ENCODE measurements around the gene FAM47A.

FAM47A gene

DNA sequence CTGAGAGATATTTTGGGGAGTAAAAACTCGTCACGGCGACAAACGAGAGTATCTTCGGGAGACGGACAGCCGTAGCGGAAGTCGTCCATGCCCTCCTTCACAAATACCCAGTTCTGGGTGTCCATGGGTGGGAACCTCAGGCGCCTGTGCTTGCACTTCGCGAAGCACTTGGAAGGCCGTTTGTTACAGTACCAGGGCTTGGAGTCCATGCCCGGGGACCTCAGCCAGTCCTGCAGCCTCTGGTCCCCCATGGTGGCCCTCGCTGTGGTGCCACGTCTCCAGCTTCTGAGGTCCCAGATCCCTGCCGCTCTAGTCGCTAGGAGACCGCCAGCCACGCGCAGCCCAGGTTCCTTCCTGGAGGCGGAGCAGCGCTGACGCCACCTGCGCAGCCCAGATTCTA lies at the start of gene FAM47A:
FAM47A (minus strand) TSS at position 287 of the 400 bp plus-strand sequence; CDS start at position 251, 36 bp downstream.
- no peak for DNase-seq

DNA sequence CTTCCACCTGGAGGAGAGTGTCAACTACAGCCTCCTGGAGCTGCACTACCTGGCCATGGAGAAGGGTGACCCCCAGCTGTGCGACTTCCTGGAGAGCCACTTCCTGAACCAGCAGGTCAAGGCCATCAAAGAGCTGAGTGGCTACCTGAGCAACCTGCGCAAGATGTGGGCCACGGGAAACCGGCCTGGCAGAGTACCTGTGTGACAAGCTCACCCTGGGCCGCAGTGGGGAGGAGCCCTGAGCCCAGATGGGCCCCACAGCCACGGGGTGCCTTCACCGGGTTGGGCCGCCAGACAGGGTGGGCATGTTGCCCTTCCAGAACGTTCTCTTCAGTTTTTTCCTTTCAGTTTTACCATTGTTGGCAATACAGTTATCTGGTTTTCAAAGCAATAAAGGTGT lies 15.2 kb upstream of the FAM47A start:
- DNase-seq = no peak

DNA sequence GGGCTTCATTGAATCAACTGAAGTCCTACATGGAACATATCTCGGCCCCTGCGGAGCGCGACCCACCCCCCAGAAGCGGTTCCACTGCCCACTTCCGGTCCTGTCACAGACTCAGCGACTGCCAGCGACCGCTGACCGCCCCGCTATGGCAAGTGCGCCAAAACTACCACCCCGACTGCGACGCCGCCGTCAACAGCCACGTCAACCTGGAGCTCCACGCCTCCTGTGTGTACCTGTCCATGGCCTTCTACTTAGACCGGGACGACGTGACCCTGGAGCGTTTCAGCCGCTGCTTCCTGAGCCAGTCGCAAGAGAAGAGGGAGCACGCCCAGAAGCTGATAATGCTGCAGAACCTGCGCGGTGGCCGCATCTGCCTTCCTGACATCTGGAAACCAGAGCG lies 14.8 kb upstream of the FAM47A start:
- DNase-seq = no peak

DNA sequence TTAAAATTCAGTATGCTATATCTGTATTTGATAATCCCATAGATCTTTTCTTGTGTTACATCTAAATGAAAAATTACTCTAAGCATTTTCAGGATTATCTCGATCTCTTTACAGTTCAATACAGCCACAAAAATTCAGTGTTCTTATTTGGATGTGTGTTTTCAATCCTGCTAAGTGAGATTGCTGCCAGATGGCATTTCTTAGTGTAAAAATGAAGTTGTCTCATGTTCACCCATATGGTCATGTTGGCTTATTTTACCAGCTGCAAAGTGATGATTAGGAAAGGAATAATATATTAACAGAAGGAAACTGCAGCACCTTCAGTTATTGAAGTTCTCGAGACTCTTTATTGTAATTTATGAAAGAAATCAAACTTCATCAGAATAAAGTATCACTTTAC lies 12.1 kb upstream of the FAM47A start:
- no peak for DNase-seq

DNA sequence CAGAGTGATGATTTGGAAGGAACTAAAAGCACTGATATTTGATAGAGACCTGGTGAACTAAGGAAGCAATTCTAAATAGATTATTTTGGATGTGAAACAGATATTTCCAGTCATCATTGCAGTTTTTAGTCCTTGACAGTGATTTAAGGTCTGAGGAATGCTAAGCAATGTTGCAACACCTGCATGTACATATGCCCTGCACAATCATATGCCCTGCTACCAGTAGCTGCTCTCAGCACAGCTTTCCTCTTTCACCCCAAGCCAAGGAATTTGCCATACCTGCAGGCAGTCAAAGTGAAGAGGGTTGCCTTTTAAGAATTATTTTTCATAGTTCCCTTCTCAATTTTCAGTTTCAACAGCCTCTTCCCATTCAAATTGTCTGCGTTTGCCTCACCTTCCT lies 8.7 kb upstream of the FAM47A start:
- DNase-seq = no peak

DNA sequence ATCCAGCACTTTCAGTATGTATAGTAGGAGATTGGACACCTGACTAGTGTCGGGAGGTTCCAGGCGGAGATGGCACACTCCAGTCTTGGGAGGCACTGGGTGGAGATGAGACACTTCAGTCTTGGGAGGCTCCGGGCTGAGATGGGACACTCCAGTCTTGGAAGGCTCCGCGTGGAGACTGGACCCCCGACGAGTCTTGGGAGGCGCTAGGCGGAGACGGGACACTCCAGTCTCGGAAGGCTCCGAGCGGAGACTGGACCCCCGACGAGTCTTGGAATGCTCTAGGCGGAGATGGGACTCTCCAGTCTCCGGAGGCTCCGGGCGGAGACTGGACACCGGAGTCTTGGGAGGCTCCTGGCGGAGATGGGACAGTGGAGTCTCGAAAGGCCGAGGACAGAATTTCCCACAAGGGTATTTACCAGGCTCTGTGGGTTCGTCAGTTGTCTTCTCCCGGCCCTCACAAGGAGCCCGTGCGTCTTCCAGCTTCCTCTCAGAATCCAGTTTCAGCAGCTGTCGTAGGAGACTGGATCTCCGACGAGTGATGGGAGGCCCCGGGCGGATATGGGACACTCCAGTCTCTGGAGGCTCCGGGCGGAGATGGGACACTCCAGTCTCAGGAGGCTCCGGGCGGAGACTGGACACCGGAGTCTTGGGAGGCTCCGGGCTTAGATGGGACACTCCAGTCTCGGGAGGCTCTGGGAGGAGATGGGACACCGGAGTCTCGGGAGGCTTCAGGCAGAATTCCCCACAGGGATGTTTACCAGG lies 952 bp downstream of the FAM47A start:
- DNase-seq = no peak

DNA sequence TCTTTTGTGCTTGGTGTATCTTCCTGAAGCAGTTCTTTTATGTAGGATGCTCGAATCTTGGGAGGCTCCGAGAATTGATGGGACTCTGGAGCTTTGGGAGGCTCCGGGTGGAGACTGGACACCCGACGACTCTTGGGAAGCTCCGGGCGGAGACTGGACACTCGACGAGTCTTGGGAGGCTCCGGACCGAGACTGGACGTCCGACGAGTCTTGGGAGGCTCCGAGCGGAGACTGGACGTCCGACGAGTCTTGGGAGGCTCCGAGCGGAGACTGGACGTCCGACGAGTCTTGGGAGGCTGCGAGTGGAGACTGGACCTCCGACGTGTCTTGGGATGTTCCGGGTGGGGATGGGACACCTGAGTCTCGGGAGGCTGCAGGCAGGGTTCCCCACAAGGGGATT lies 1.6 kb downstream of the FAM47A start:
- no peak for DNase-seq

DNA sequence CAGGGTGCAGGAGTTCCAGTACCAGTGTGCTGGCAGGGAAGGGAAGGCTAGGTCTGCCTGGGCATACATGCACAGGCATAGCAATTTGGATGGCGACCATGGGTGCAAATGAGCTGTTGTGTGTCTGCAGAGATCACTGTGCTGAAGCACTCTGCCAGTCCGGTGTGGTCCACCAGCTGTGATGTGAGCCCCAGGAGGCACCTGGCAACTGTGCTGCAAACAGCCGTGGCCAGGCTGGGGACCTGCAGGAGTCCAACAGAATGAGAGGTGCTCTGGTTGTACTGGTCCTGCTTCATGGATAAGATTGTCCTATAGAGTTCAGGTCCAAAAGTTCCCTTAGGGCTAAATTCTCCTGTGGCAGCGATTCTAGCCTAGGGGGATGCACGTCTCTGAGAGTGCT lies 6.1 kb downstream of the FAM47A start:
- DNase-seq = no peak

DNA sequence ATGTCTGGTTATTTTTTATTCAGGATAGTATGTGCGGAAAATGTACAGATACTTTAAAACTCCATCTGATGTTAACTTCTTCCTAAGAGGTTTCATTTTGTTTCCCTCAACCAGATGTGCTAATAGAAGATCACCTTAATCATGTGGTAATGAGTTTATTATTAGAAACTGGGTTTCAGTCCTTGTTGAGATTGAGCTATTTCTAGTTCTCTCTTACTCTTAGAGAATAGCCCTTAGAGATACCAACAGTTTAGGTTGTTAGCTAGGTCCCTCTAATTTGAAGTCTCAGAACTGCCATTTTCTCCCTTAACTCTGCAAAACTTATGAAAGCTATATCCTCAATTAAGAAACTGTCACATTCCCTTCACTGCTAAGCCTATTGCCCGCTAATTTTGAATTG lies 13.0 kb downstream of the FAM47A start:
- DNase-seq = no peak

DNA sequence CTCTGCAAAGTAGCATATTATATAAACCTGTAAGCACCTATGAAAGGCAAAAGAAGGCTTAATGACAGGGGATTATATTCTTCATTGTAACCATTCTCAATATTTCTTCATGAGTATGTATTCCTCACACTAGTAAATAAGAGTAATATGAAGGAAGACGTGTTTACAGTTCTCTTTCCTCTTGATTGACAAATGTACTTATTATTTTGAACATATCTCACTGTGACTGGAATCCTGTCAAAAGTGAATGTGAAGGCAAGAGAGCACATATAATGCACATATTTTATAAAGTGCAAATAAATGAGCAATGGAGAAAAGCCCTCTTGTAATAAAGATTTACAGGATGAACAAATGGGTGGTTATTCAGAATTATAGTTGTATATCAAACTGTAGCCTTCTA lies 19.7 kb downstream of the FAM47A start:
- DNase-seq = no peak
